NT2/D1 (cell line): ENCODE data around the gene CASS4.

ENCODE experiments used
- SUZ12 ChIP-seq: IDR thresholded peaks from 2 replicates; pipeline ENCODE4 v1.6.1; 2011; ENCODE audit not compliant: insufficient read length, insufficient read depth; ENCODE audit errors: extremely low read depth
- YY1 ChIP-seq: IDR thresholded peaks from 2 replicates; pipeline ENCODE4 v1.6.1; 2011; ENCODE audit not compliant: insufficient read length, insufficient read depth
- ZNF274 ChIP-seq: IDR thresholded peaks from 2 replicates; pipeline ENCODE4 v1.6.1; 2011; ENCODE audit warnings: mild to moderate bottlenecking, low read depth, low read length

- no peak for TF ChIP-seq SUZ12
- no peak for TF ChIP-seq YY1
- TF ChIP-seq ZNF274: no peak
Measured at GRCh38 chr20:56468316-56469076, 56.4 kb downstream of the CASS4 start, which contains the start of gene RTF2.
